Kidney epithelial cell (primary cell): ENCODE measurements around the gene COX8C. TPM values are rescaled to one million over a fixed set of nuclear protein-coding genes. Genes with fewer than 3 reads are reported as not detected.
"Not testable (repeated sequence)": the region's sequence is repeated elsewhere in the genome, so short reads cannot be mapped to it uniquely, and the experiment has no call there.

Source experiments
- DNase-seq: peaks from one replicate; pipeline ENCODE4 v3.0.0-alpha.2; 2010; ENCODE audit warnings: low read depth
- H3K27me3 ChIP-seq: 2 replicates; pipeline ENCODE4 v1.6.0; 2011; ENCODE audit warnings: low read length; ENCODE audit not compliant: control insufficient read depth, insufficient read depth
- H3K36me3 ChIP-seq: 2 replicates; pipeline ENCODE4 v1.5.1; 2011; ENCODE audit warnings: low read length; ENCODE audit not compliant: control insufficient read depth, insufficient read depth
- H3K4me3 ChIP-seq: 2 replicates; pipeline ENCODE4 v1.5.1; 2011; ENCODE audit warnings: low read depth, mild to moderate bottlenecking, control low read depth, low read length
- CTCF ChIP-seq: IDR thresholded peaks from 2 replicates; pipeline ENCODE4 v1.5.1; 2011; ENCODE audit warnings: mild to moderate bottlenecking, moderate library complexity, low read length, control low read depth, inconsistent platforms; ENCODE audit not compliant: insufficient read depth, poor library complexity, severe bottlenecking
- total RNA-seq: library from RNA; depleted of rRNA; stranded (reverse); fragments of >200 nt; gene quantifications from 2 replicates; pipeline ENCODE4 v1.2.3, GENCODE V29; 2015

The COX8C gene
- total RNA-seq, 1 donor from 2014 or later = not detected

DNA sequence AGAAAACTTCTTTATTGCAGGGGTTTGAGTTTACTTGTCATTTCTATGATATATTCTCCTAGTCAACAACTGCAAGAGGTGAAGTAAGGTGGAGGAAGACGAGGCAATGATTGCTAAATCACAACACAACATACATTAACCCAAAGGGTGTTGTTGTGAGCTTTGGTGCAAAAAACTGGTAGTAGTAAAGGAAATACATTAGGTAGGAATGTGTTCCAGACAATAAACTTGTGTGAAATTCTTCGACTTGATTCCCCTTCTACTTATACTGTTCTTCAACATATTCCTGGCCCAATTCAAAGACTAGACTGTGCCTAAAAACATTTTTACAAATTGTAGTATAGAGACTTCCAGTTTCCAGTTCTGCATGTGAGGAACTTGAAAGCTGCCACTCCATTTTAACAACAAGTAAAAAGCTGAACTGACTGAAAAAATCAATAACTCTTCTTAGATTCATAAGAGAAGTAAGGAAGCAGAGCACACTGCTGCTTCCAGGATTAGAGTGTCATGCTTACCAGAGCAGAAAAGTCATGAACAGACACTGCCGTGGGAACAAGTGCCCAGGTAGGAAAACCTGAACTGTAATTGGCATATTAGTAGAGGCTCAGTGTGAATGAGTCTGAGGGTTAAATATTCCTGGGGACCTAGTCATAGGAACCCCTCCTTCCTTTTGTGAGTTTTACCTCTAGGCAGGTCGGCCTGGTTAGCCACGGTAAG lies 22.2 kb downstream of the COX8C start:
- TF ChIP-seq CTCF = no peak
- Histone ChIP-seq H3K4me3 (no peak overlapping the region), H3K36me3 (no peaks in the 10 kb centered on the region), H3K27me3 (no peaks in the 10 kb centered on the region)
- peak; percentile 5 for DNase-seq

GRCh38 chr14:93369713-93370266 lies 22.8 kb downstream of the COX8C start:
- no peak for DNase-seq
- no peak for TF ChIP-seq CTCF
- no peaks in the 10 kb centered on the region for H3K27me3 ChIP-seq

GRCh38 chr14:93375673-93376156 lies 28.7 kb downstream of the COX8C start:
- H3K36me3 ChIP-seq = no peaks in the 10 kb centered on the region
- TF ChIP-seq CTCF = no peak
- DNase-seq = no peak
- H3K4me3 ChIP-seq = no peak overlapping the region
- H3K27me3 ChIP-seq = no peaks in the 10 kb centered on the region

More at GRCh38 chr14:93369713-93370266, 22.8 kb downstream of the COX8C start:
- no peaks in the 10 kb centered on the region for H3K36me3 ChIP-seq
- H3K4me3 ChIP-seq = no peak overlapping the region

GRCh38 chr14:93379831-93380230 lies 32.8 kb downstream of the COX8C start:
- Histone ChIP-seq H3K4me3 (no peak overlapping the region), H3K36me3 (no peaks in the 10 kb centered on the region), H3K27me3 (no peaks in the 10 kb centered on the region)
- TF ChIP-seq CTCF = no peak
- no peak for DNase-seq

- Histone ChIP-seq H3K36me3 (no peaks in the 10 kb centered on the region), H3K4me3 (no peak overlapping the region), H3K27me3 (no peaks in the 10 kb centered on the region)
- no peak for TF ChIP-seq CTCF
- no peak for DNase-seq
Observed at GRCh38 chr14:93381644-93382043, 34.7 kb downstream of the COX8C start.

GRCh38 chr14:93384256-93384655 lies 37.3 kb downstream of the COX8C start:
- not testable (repeated sequence) for H3K4me3 ChIP-seq, H3K27me3 ChIP-seq, DNase-seq, H3K36me3 ChIP-seq
